ENCODE measurements around the gene DDX39B.
"Not testable (repeated sequence)": the region's sequence is repeated elsewhere in the genome, so short reads cannot be mapped to it uniquely, and the experiment has no call there.

DNA sequence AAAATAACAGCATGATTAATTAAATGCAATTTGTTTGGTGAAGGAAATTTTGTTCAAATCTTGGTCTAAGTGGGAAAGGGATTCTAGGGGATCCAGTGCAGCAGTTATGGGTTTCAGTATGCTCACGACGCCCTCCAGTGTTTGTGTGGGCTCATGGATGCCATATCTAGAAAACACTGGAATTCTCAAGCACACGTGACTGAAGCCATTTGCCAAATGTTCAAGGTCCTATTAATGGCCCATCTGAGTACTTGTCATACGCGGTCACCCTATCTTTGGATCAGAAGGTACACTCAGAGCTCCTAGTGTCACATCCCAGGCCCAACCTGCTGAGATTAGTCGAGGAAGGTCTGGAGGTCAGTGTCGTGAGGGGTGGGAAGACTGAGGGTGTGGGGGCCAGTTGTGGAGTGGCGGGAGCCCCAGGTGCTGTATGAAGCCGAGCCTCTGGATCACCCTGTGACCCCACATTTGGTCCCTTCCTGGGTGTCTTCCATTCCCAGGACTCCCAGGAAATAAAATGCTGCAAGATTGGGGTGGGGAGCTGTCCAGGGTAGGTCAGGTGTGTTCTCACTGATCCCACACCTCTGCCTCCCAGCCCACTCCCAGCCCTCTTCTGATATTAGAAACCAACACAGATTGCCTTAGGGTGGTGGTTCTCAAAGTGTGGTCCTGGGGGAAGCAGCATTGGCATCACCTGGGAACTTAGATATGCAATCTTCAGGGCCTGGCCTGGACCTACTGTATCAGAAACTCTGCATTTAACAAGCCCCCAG, 55.6 kb downstream of the DDX39B start:
- TF ChIP-seq, protein P1, sequence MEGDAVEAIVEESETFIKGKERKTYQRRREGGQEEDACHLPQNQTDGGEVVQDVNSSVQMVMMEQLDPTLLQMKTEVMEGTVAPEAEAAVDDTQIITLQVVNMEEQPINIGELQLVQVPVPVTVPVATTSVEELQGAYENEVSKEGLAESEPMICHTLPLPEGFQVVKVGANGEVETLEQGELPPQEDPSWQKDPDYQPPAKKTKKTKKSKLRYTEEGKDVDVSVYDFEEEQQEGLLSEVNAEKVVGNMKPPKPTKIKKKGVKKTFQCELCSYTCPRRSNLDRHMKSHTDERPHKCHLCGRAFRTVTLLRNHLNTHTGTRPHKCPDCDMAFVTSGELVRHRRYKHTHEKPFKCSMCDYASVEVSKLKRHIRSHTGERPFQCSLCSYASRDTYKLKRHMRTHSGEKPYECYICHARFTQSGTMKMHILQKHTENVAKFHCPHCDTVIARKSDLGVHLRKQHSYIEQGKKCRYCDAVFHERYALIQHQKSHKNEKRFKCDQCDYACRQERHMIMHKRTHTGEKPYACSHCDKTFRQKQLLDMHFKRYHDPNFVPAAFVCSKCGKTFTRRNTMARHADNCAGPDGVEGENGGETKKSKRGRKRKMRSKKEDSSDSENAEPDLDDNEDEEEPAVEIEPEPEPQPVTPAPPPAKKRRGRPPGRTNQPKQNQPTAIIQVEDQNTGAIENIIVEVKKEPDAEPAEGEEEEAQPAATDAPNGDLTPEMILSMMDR (IDR thresholded peaks at IDR 0.05): not testable (repeated sequence)
- not testable (repeated sequence) for TF ChIP-seq POLR2A (IDR thresholded peaks at IDR 0.05)
